H1 (cell line): ENCODE data around the gene DUSP21. TPM values are rescaled to one million over a fixed set of nuclear protein-coding genes. Genes with fewer than 3 reads are reported as not detected.
"Not testable (repeated sequence)": the region's sequence is repeated elsewhere in the genome, so short reads cannot be mapped to it uniquely, and the experiment has no call there.

Experiments used
- CTCF ChIA-PET: fragments of 300-600 bp; sonication (Branson Sonifier 250); formaldehyde crosslinking; loops from one replicate; lab custom pipeline; 2021; ENCODE audit not compliant: partially characterized antibody; lab: Charles Lee
- POLR2A ChIA-PET: fragments of 300-600 bp; sonication (Branson Sonifier 250); formaldehyde crosslinking; loops from one replicate; lab custom pipeline; 2021; ENCODE audit warnings: inconsistent platforms; ENCODE audit not compliant: partially characterized antibody; lab: Charles Lee
- DNase-seq, 2 experiments: peaks; one replicate each; pipeline versions ENCODE4 v3.0.0 to v3.0.0-alpha.2; 2010 to 2022; ENCODE audit warnings: low spot score in 2 of 2, low read depth in 1 of 2, mixed read lengths in 1 of 2
- FAIRE-seq: peaks from 2 replicates; lab custom pipeline; 2011; peaks lifted over from hg19 to GRCh38; lab: Jason Lieb, UNC
- H2AFZ ChIP-seq: 2 replicates; pipeline ENCODE4 v1.8.1; 2012; ENCODE audit warnings: low read length, inconsistent platforms
- H2AK5ac ChIP-seq: 2 replicates; pipeline ENCODE4 v1.6.1; 2013; ENCODE audit warnings: low read depth, low read length
- H2BK120ac ChIP-seq: replicated peaks from 2 replicates; pipeline ENCODE3; 2013; ENCODE audit warnings: low read depth, low read length, inconsistent platforms
- H2BK12ac ChIP-seq: 2 replicates; pipeline ENCODE4 v1.6.1; 2013; ENCODE audit warnings: low read depth, low read length
- H2BK15ac ChIP-seq: 2 replicates; pipeline ENCODE4 v1.6.1; 2013; ENCODE audit warnings: low read length
- H2BK20ac ChIP-seq: 2 replicates; pipeline ENCODE4 v1.6.1; 2013; ENCODE audit warnings: low read length
- H2BK5ac ChIP-seq: 2 replicates; pipeline ENCODE4 v1.6.1; 2013; ENCODE audit warnings: low read depth, low read length
- H3K14ac ChIP-seq: 2 replicates; pipeline ENCODE4 v1.6.1; 2013; ENCODE audit warnings: inconsistent platforms; ENCODE audit not compliant: insufficient read length
- H3K18ac ChIP-seq: 2 replicates; pipeline ENCODE4 v1.6.1; 2013; ENCODE audit warnings: low read length; ENCODE audit errors: extremely low read depth
- H3K23ac ChIP-seq: 2 replicates; pipeline ENCODE4 v1.6.1; 2013; ENCODE audit warnings: inconsistent platforms; ENCODE audit not compliant: insufficient read length
- H3K23me2 ChIP-seq: 2 replicates; pipeline ENCODE4 v1.6.1; 2013; ENCODE audit warnings: low read depth, low read length
- H3K27ac ChIP-seq: 2 replicates; pipeline ENCODE4 v1.6.1; 2011; ENCODE audit warnings: low read depth, low read length, inconsistent platforms
- H3K27me3 ChIP-seq, 4 experiments: replicated peaks in 1 of 4; 1 replicate in 1 of 4; 2 replicates in 3 of 4; pipeline versions ENCODE4 v1.6.1 to v1.8.1; 2011 to 2013; ENCODE audit warnings: low read length in 3 of 4, mild to moderate bottlenecking in 3 of 4, inconsistent platforms in 2 of 4, mixed read lengths in 2 of 4, moderate library complexity in 1 of 4; ENCODE audit not compliant: control insufficient read depth in 3 of 4, insufficient read depth in 3 of 4; ENCODE audit errors: extremely low read depth in 1 of 4
- H3K36me3 ChIP-seq, 4 experiments: 2 replicates each; pipeline versions ENCODE4 v1.6.1 to v1.8.1; 2011 to 2013; ENCODE audit warnings: mild to moderate bottlenecking in 4 of 4, low read length in 3 of 4, moderate library complexity in 2 of 4, control low read depth in 1 of 4, inconsistent platforms in 1 of 4; ENCODE audit not compliant: insufficient read depth in 4 of 4, control insufficient read depth in 2 of 4
- H3K4ac ChIP-seq: replicated peaks from 2 replicates; pipeline ENCODE3; 2013; ENCODE audit warnings: low read length, low read depth, mixed read lengths, inconsistent platforms; ENCODE audit not compliant: insufficient read length
- H3K4me1 ChIP-seq, 4 experiments: replicated peaks in 1 of 4; 1 replicate in 1 of 4; 2 replicates in 3 of 4; pipeline versions ENCODE4 v1.6.1 to v1.8.1; 2011 to 2013; ENCODE audit warnings: low read length in 3 of 4, inconsistent platforms in 2 of 4, mixed read lengths in 1 of 4; ENCODE audit not compliant: insufficient read depth in 4 of 4, control insufficient read depth in 3 of 4
- H3K4me2 ChIP-seq, 2 experiments: 2 replicates each; pipeline versions ENCODE4 v1.6.1 to v1.8.1; 2011 to 2013; ENCODE audit warnings: low read depth in 2 of 2, low read length in 2 of 2, control low read depth in 1 of 2, inconsistent platforms in 1 of 2, mild to moderate bottlenecking in 1 of 2; ENCODE audit not compliant: insufficient read depth in 1 of 2
- H3K4me3 ChIP-seq, 4 experiments: fragments of 200-600, 300-600 bp in 1 of 4; sonication (generic), shearing (Covaris generic), sonication (Bioruptor Twin) in 1 of 4; 2 replicates each; pipeline versions ENCODE4 v1.5.1 to v1.8.1; 2011 to 2016; ENCODE audit warnings: low read length in 4 of 4, low read depth in 3 of 4, control low read depth in 2 of 4, inconsistent platforms in 2 of 4, mild to moderate bottlenecking in 2 of 4, mixed read lengths in 1 of 4, moderate library complexity in 1 of 4; ENCODE audit not compliant: insufficient read depth in 2 of 4; ENCODE audit errors: extremely low read depth in 1 of 4
- H3K56ac ChIP-seq: replicated peaks from 2 replicates; pipeline ENCODE3; 2013; ENCODE audit warnings: low read depth, mild to moderate bottlenecking, mixed read lengths, low read length, inconsistent platforms; ENCODE audit not compliant: insufficient read length
- H3K79me1 ChIP-seq: 2 replicates; pipeline ENCODE4 v1.6.1; 2013; ENCODE audit warnings: low read depth, low read length, control low read depth
- H3K79me2 ChIP-seq, 2 experiments: 2 replicates each; pipeline versions ENCODE4 v1.6.1 to v1.8.1; 2012 to 2013; ENCODE audit warnings: low read length in 2 of 2, mild to moderate bottlenecking in 2 of 2, inconsistent platforms in 1 of 2; ENCODE audit not compliant: insufficient read depth in 2 of 2, control insufficient read depth in 1 of 2
- H3K9ac ChIP-seq, 4 experiments: replicated peaks in 1 of 4; 1 replicate in 1 of 4; 2 replicates in 3 of 4; pipeline versions ENCODE4 v1.6.1 to v1.8.1; 2011 to 2013; ENCODE audit warnings: low read depth in 3 of 4, low read length in 3 of 4, control low read depth in 2 of 4, mild to moderate bottlenecking in 2 of 4, moderate library complexity in 2 of 4, inconsistent platforms in 1 of 4; ENCODE audit errors: extremely low read depth in 1 of 4
- H3K9me3 ChIP-seq, 2 experiments: 2 replicates each; pipeline versions ENCODE4 v1.6.1 to v1.8.1; 2012 to 2013; ENCODE audit warnings: mild to moderate bottlenecking in 2 of 2, moderate library complexity in 2 of 2, control low read depth in 1 of 2, inconsistent platforms in 1 of 2, low read depth in 1 of 2, low read length in 1 of 2, mixed read lengths in 1 of 2; ENCODE audit not compliant: insufficient read depth in 2 of 2
- H4K20me1 ChIP-seq, 2 experiments: replicated peaks in 1 of 2; 2 replicates each; pipeline versions ENCODE3 to v1.8.1; 2011 to 2013; ENCODE audit warnings: inconsistent platforms in 2 of 2, low read length in 2 of 2, mild to moderate bottlenecking in 1 of 2; ENCODE audit not compliant: insufficient read depth in 2 of 2, control insufficient read depth in 1 of 2
- H4K5ac ChIP-seq: 2 replicates; pipeline ENCODE4 v1.6.1; 2013; ENCODE audit warnings: low read length, low read depth, mixed read lengths, inconsistent platforms; ENCODE audit not compliant: insufficient read length
- H4K8ac ChIP-seq: 2 replicates; pipeline ENCODE4 v1.8.0; 2013; ENCODE audit warnings: mild to moderate bottlenecking, moderate library complexity, low read length, inconsistent platforms; ENCODE audit not compliant: insufficient read depth; ENCODE audit errors: extremely low read depth
- H4K91ac ChIP-seq: replicated peaks from 2 replicates; pipeline ENCODE3; 2013; ENCODE audit warnings: low read length, mixed read lengths, inconsistent platforms; ENCODE audit not compliant: insufficient read length
- WGBS, 2 experiments: shearing (Covaris generic) in 1 of 2; methylation state at CpG; one replicate each; pipeline versions ENCODE4 v1.1.6 to v1.1.7; 2013 to 2015; ENCODE audit warnings: low lambda C conversion rate in 2 of 2, mixed read lengths in 2 of 2, inconsistent platforms in 1 of 2, low coverage in 1 of 2, missing lambda C conversion rate in 1 of 2; ENCODE audit not compliant: insufficient replicate concordance in 2 of 2, insufficient coverage in 1 of 2, insufficient read length in 1 of 2; ENCODE audit errors: extremely low coverage in 1 of 2, missing lambda C conversion rate in 1 of 2; 5-methylcytosine and 5-hydroxymethylcytosine counted together
- polyA plus RNA-seq, 7 experiments: library from polyadenylated mRNA; depleted of rRNA in 3 of 7; stranded (reverse) in 5 of 7; unstranded in 2 of 7; fragments of >200 nt in 5 of 7; fragments of 200-250 nt in 2 of 7; gene quantifications; 1 replicate in 5 of 7; 2 replicates in 1 of 7; 4 replicates in 1 of 7; pipeline versions ENCODE4 v1.2.1 to v1.2.3, GENCODE V29; 2011 to 2013; ENCODE audit warnings: missing spikeins in 2 of 7, mixed read lengths in 2 of 7
- total RNA-seq: library from RNA; stranded (reverse); fragmentation: NEBNext Ultra II Directional; extraction: Animal tissue kit (Norgen Biotek cat#: 25700); gene quantifications from 2 replicates; pipeline ENCODE4 v1.2.1, GENCODE V29; 2021

The DUSP21 gene
- total and polyA plus RNA-seq, 2 of the 8 experiments (the other 6 are each of a cell fraction or from before 2014, with no cell fraction given), result not detected

- H3K4me3 ChIP-seq, H3K23me2 ChIP-seq, H2AK5ac ChIP-seq, H3K79me1 ChIP-seq, H3K27ac ChIP-seq, FAIRE-seq, CTCF ChIA-PET, H2BK12ac ChIP-seq, H3K4me2 ChIP-seq, H4K20me1 ChIP-seq, H3K56ac ChIP-seq, H3K23ac ChIP-seq, H4K91ac ChIP-seq, H4K8ac ChIP-seq, H3K18ac ChIP-seq, H3K4ac ChIP-seq, H2BK120ac ChIP-seq, H3K14ac ChIP-seq, H2BK15ac ChIP-seq, H3K9ac ChIP-seq, H2AFZ ChIP-seq, H3K27me3 ChIP-seq, H4K5ac ChIP-seq, H3K9me3 ChIP-seq, H3K36me3 ChIP-seq, H2BK20ac ChIP-seq, H2BK5ac ChIP-seq, H3K79me2 ChIP-seq, H3K4me1 ChIP-seq, DNase-seq: not testable (repeated sequence)
- POLR2A ChIA-PET, result interaction anchor here (0.6 to 1.1 kb wide), 3 partner anchors 9 to 219 kb away, joined by 3 to 5 read pairs (median 4); no protein-coding TSS in a partner anchor
- 71% methylated on average over 4 of the region's 6 CpGs; no CpG with 5 or more reads in 1 of the 2 experiments for WGBS, 2 experiments
Observed at GRCh38 chrX:44850891-44851290, 7.1 kb downstream of the DUSP21 start.
